ENCODE results near the gene COL7A1.

The COL7A1 gene

GRCh38 chr3:48567500-48567899 lies 27.6 kb downstream of the COL7A1 start:
- H3K36me3 ChIP-seq (ENCODE audit: insufficient read depth, low read length): no peaks in the 10 kb centered on the region
- no peak overlapping the region for H3K9ac ChIP-seq (ENCODE audit: low read depth, low read length)
- no peaks in the 10 kb centered on the region for H3K4me1 ChIP-seq (ENCODE audit: insufficient read depth, low read length)
- H4K20me1 ChIP-seq (ENCODE audit: insufficient read depth, low read length): no peaks in the 10 kb centered on the region
- TF ChIP-seq, protein P1, sequence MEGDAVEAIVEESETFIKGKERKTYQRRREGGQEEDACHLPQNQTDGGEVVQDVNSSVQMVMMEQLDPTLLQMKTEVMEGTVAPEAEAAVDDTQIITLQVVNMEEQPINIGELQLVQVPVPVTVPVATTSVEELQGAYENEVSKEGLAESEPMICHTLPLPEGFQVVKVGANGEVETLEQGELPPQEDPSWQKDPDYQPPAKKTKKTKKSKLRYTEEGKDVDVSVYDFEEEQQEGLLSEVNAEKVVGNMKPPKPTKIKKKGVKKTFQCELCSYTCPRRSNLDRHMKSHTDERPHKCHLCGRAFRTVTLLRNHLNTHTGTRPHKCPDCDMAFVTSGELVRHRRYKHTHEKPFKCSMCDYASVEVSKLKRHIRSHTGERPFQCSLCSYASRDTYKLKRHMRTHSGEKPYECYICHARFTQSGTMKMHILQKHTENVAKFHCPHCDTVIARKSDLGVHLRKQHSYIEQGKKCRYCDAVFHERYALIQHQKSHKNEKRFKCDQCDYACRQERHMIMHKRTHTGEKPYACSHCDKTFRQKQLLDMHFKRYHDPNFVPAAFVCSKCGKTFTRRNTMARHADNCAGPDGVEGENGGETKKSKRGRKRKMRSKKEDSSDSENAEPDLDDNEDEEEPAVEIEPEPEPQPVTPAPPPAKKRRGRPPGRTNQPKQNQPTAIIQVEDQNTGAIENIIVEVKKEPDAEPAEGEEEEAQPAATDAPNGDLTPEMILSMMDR (IDR thresholded peaks at IDR 0.05; ENCODE audit: borderline replicate concordance, extremely low read depth, low read length, poor library complexity, severe bottlenecking): no peak
- TF ChIP-seq EZH2 (IDR thresholded peaks at IDR 0.05; ENCODE audit: borderline replicate concordance, low read depth, low read length, severe bottlenecking): no peak
- H3K27me3 ChIP-seq (ENCODE audit: insufficient read depth, low read length, poor library complexity): no peaks in the 10 kb centered on the region
- no peaks in the 10 kb centered on the region for H3K9me3 ChIP-seq (ENCODE audit: insufficient read depth, low read length, severe bottlenecking)
- H3K27ac ChIP-seq (ENCODE audit: low read length): no peak overlapping the region
- DNase-seq: no peak
- H3K4me2 ChIP-seq (ENCODE audit: insufficient read depth, low read length): no peak overlapping the region
- no peak overlapping the region for H2AFZ ChIP-seq (ENCODE audit: low read depth, low read length)
- H3K4me3 ChIP-seq (ENCODE audit: low read depth in 1 of 2, low read length in 2 of 2): no peak overlapping the region
- H3K79me2 ChIP-seq (ENCODE audit: insufficient read depth, low read length): no peaks in the 10 kb centered on the region
- no peak for ATAC-seq (ENCODE audit: insufficient read depth, low read depth)

DNA sequence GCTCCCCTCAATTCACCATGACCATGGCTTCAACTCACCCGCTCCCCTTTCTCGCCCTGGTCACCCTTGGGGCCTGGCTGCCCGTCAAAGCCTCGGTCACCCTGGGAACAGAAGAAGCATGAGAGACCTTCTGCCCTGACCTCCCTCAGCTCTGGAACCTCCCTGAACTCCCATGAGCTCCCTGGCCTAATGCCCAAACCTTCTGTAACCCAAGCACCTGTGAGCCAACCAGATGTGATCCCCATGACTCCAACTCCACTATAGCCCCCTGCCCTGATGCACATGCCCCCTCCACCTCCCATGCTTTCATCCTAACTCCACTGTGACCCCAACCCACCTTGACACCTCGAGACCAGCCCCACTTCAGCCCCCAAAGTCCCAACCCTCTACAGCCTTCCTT lies 28.0 kb downstream of the COL7A1 start:
- Histone ChIP-seq H2AFZ (ENCODE audit: low read depth, low read length) (no peak overlapping the region), H3K4me3 (ENCODE audit: low read depth in 1 of 2, low read length in 2 of 2) (no peak overlapping the region), H4K20me1 (ENCODE audit: insufficient read depth, low read length) (no peaks in the 10 kb centered on the region), H3K27me3 (ENCODE audit: insufficient read depth, low read length, poor library complexity) (no peaks in the 10 kb centered on the region), H3K4me1 (ENCODE audit: insufficient read depth, low read length) (no peaks in the 10 kb centered on the region), H3K4me2 (ENCODE audit: insufficient read depth, low read length) (no peak overlapping the region), H3K9me3 (ENCODE audit: insufficient read depth, low read length, severe bottlenecking) (no peaks in the 10 kb centered on the region), H3K79me2 (ENCODE audit: insufficient read depth, low read length) (no peaks in the 10 kb centered on the region), H3K36me3 (ENCODE audit: insufficient read depth, low read length) (no peaks in the 10 kb centered on the region), H3K27ac (ENCODE audit: low read length) (no peak overlapping the region), H3K9ac (ENCODE audit: low read depth, low read length) (no peak overlapping the region)
- no peak for TF ChIP-seq EZH2 (IDR thresholded peaks at IDR 0.05; ENCODE audit: borderline replicate concordance, low read depth, low read length, severe bottlenecking)
- TF ChIP-seq, protein P1 (IDR thresholded peaks at IDR 0.05; ENCODE audit: borderline replicate concordance, extremely low read depth, low read length, poor library complexity, severe bottlenecking): no peak
- no peak for ATAC-seq (ENCODE audit: insufficient read depth, low read depth)
- DNase-seq: no peak

GRCh38 chr3:48566401-48566760 lies 28.7 kb downstream of the COL7A1 start:
- no peaks in the 10 kb centered on the region for H3K36me3 ChIP-seq (ENCODE audit: insufficient read depth, low read length)
- H4K20me1 ChIP-seq (ENCODE audit: insufficient read depth, low read length): no peaks in the 10 kb centered on the region
- no peak overlapping the region for H3K9ac ChIP-seq (ENCODE audit: low read depth, low read length)
- no peaks in the 10 kb centered on the region for H3K79me2 ChIP-seq (ENCODE audit: insufficient read depth, low read length)
- no peak for TF ChIP-seq EZH2 (IDR thresholded peaks at IDR 0.05; ENCODE audit: borderline replicate concordance, low read depth, low read length, severe bottlenecking)
- TF ChIP-seq, protein P1 (IDR thresholded peaks at IDR 0.05; ENCODE audit: borderline replicate concordance, extremely low read depth, low read length, poor library complexity, severe bottlenecking): no peak
- H3K27ac ChIP-seq (ENCODE audit: low read length): no peak overlapping the region
- no peaks in the 10 kb centered on the region for H3K27me3 ChIP-seq (ENCODE audit: insufficient read depth, low read length, poor library complexity)
- no peak overlapping the region for H3K4me3 ChIP-seq (ENCODE audit: low read depth in 1 of 2, low read length in 2 of 2)
- no peaks in the 10 kb centered on the region for H3K9me3 ChIP-seq (ENCODE audit: insufficient read depth, low read length, severe bottlenecking)
- no peak overlapping the region for H3K4me2 ChIP-seq (ENCODE audit: insufficient read depth, low read length)
- no peak for ATAC-seq (ENCODE audit: insufficient read depth, low read depth)
- no peak overlapping the region for H2AFZ ChIP-seq (ENCODE audit: low read depth, low read length)
- DNase-seq: no peak
- no peaks in the 10 kb centered on the region for H3K4me1 ChIP-seq (ENCODE audit: insufficient read depth, low read length)
